Activated T-helper 1 cell treated with Interleukin-2 at 50 U/mL for 16 hours (primary cell): Measurements from ENCODE around the gene MCM9.
A peak's percentile ranks its signal among the peaks of the same experiment; 100 is the strongest.

Experiments
- DNase-seq: peaks from one replicate; pipeline ENCODE4 v3.0.0-alpha.2; 2020; ENCODE audit warnings: low read depth

Gene MCM9

GRCh38 chr6:118799826-118800225, 135.1 kb downstream of the MCM9 start:
- no peak for DNase-seq

- peak; percentile 72 for DNase-seq
Measured at GRCh38 chr6:118796548-118796947, 138.4 kb downstream of the MCM9 start.

- DNase-seq, result no peak
Measured at GRCh38 chr6:118791499-118791898, 143.5 kb downstream of the MCM9 start.

- no peak for DNase-seq
Measured at GRCh38 chr6:118789954-118790353, 145.0 kb downstream of the MCM9 start.

- no peak for DNase-seq
Measured at GRCh38 chr6:118789419-118789818, 145.5 kb downstream of the MCM9 start.

GRCh38 chr6:118788702-118789101, 146.3 kb downstream of the MCM9 start:
- no peak for DNase-seq

GRCh38 chr6:118787724-118788423, 147.1 kb downstream of the MCM9 start:
- no peak for DNase-seq

- no peak for DNase-seq
Measured at GRCh38 chr6:118786596-118787453, 148.1 kb downstream of the MCM9 start.

GRCh38 chr6:118785601-118786000, 149.4 kb downstream of the MCM9 start:
- no peak for DNase-seq

GRCh38 chr6:118784641-118785164, 150.3 kb downstream of the MCM9 start:
- DNase-seq, result no peak

- DNase-seq, result no peak
Measured at GRCh38 chr6:118783931-118784550, 150.9 kb downstream of the MCM9 start.

GRCh38 chr6:118782651-118783050, 152.3 kb downstream of the MCM9 start:
- no peak for DNase-seq

- no peak for DNase-seq
Measured at GRCh38 chr6:118781897-118782296, 153.1 kb downstream of the MCM9 start.

GRCh38 chr6:118780668-118781067, 154.3 kb downstream of the MCM9 start:
- no peak for DNase-seq

GRCh38 chr6:118776607-118777549, 158.1 kb downstream of the MCM9 start:
- DNase-seq, result peak; percentile 33

GRCh38 chr6:118775381-118775780, 159.6 kb downstream of the MCM9 start:
- DNase-seq, result no peak

GRCh38 chr6:118774581-118774980, 160.4 kb downstream of the MCM9 start:
- DNase-seq, result no peak

- no peak for DNase-seq
Measured at GRCh38 chr6:118772886-118773285, 162.1 kb downstream of the MCM9 start.

- DNase-seq, result no peak
Measured at GRCh38 chr6:118771253-118771652, 163.7 kb downstream of the MCM9 start.

GRCh38 chr6:118770835-118771234, 164.1 kb downstream of the MCM9 start:
- DNase-seq, result no peak

GRCh38 chr6:118770112-118770788, 164.7 kb downstream of the MCM9 start:
- DNase-seq, result no peak
